Body of pancreas (tissue), 4 donors: ENCODE results near the gene DNAJC18. TPM values are rescaled to one million over a fixed set of nuclear protein-coding genes. Genes with fewer than 3 reads are reported as not detected.

Experiments
- ATAC-seq: fragments of 150-250 bp; one replicate; pipeline ENCODE4 v1.9.1; 2016
- DNase-seq, 4 donors: peaks; one replicate each; pipeline ENCODE4 v3.0.0-alpha.2; 2019
- H3K27ac ChIP-seq, 4 donors: fragments of 200-600 bp; sonication (generic); 1 replicate in 3 of 4; 2 replicates in 1 of 4; pipeline versions ENCODE4 v1.5.1 to v1.6.1; 2016 to 2019; ENCODE audit warnings: mild to moderate bottlenecking in 1 of 4, mixed read lengths in 1 of 4, moderate library complexity in 1 of 4
- H3K27me3 ChIP-seq, 2 donors: fragments of 200-600 bp; sonication (generic); one replicate each; pipeline ENCODE4 v1.6.0; 2016; ENCODE audit warnings: mild to moderate bottlenecking in 1 of 2
- H3K36me3 ChIP-seq, 2 donors: fragments of 200-600 bp; sonication (generic); replicated peaks in 1 of 2; 2 replicates each; pipeline ENCODE4 v1.5.1; 2016; ENCODE audit warnings: low read depth in 2 of 2; ENCODE audit not compliant: insufficient read depth in 1 of 2
- H3K4me1 ChIP-seq: fragments of 200-600 bp; sonication (generic); one replicate; pipeline ENCODE4 v1.6.0; 2016
- H3K4me3 ChIP-seq, 2 donors: fragments of 200-600 bp; sonication (generic); 1 replicate in 1 of 2; 2 replicates in 1 of 2; pipeline ENCODE4 v1.5.1; 2016 to 2019
- H3K9me3 ChIP-seq, 3 donors: fragments of 200-600 bp; sonication (generic); 1 replicate in 2 of 3; 2 replicates in 1 of 3; pipeline ENCODE4 v1.5.1; 2016
- CTCF ChIP-seq, 7 experiments: fragments of 450-650 bp in 4 of 7; fragments of 200-600 bp in 3 of 7; sonication (generic) in 3 of 7; IDR thresholded peaks; one replicate each; pipeline ENCODE4 v1.5.1; 2016 to 2019; ENCODE audit warnings: antibody characterized with exemption in 7 of 7
- POLR2A ChIP-seq, 3 donors: fragments of 450-650 bp; IDR thresholded peaks; one replicate each; pipeline ENCODE4 v1.6.1; 2016; ENCODE audit warnings: antibody characterized with exemption in 3 of 3, mild to moderate bottlenecking in 2 of 3
- WGBS, 2 donors: methylation state at CpG; one replicate each; pipeline ENCODE4 v1.1.5; 2017; 5-methylcytosine and 5-hydroxymethylcytosine counted together
- intact Hi-C: fragments of 100-400 bp; cut with DNase I; formaldehyde crosslinking; loops from one replicate; pipeline ENCODE4 v1.15.1; 2023
- total RNA-seq, 2 donors: library from RNA; depleted of rRNA; stranded (reverse); fragments of >200 nt; gene quantifications; one replicate each; pipeline ENCODE4 v1.1.0, GENCODE V29; 2016

Gene DNAJC18
- total RNA-seq, 2 donors from 2014 or later = 1.6 to 3.0 TPM

GRCh38 chr5:139395844-139396640 is 43.3 kb downstream of the DNAJC18 start:
- intact Hi-C loops = no loop called here
- no peak for DNase-seq
- WGBS, 2 donors = 83 to 91% methylated on average over 5 to 7 of the region's 8 CpGs
- Histone ChIP-seq H3K36me3 (no peaks in the 10 kb centered on the region), H3K4me3 (no peak overlapping the region), H3K9me3 (no peaks in the 10 kb centered on the region), H3K27me3 (peaks cover 0 to 11% of the 10 kb centered on the region in 2 donors), H3K27ac (no peak overlapping the region), H3K4me1 (peaks cover 30% of the 10 kb centered on the region)
- ATAC-seq = no peak
- TF ChIP-seq CTCF (IDR thresholded peaks at IDR 0.05) = no peak
- no peak for TF ChIP-seq POLR2A (IDR thresholded peaks at IDR 0.05)

GRCh38 chr5:139394654-139395566 is 44.4 kb downstream of the DNAJC18 start, which contains the start of gene PROB1:
PROB1 (minus strand) TSS chr5:139395104; CDS start chr5:139395081, 23 bp downstream.
- intact Hi-C loops = no loop called here
- DNase-seq = no peak
- Histone ChIP-seq H3K4me1 (peaks cover 30% of the 10 kb centered on the region), H3K27me3 (peaks cover 0 to 11% of the 10 kb centered on the region in 2 donors), H3K4me3 (no peak within 1 kb of the TSS), H3K27ac (no peak within 1 kb of the TSS), H3K36me3 (no peaks in the 10 kb centered on the region), H3K9me3 (no peaks in the 10 kb centered on the region)
- peak; percentile 25 for ATAC-seq
- TF ChIP-seq CTCF (IDR thresholded peaks at IDR 0.05) (no peak), POLR2A (IDR thresholded peaks at IDR 0.05) (no peak)
- 20 to 21% methylated on average over 4 to 66 of the region's 76 CpGs for WGBS, 2 donors

- H3K4me3 ChIP-seq = no peak overlapping the region
- DNase-seq (peak in 1 of 4 donors; percentile 50), ATAC-seq (peak; percentile 30)
- H3K36me3 ChIP-seq = no peaks in the 10 kb centered on the region
- peaks cover 30% of the 10 kb centered on the region for H3K4me1 ChIP-seq
- WGBS, 2 donors = 5 to 12% methylated on average over 10 to 20 of the region's 62 CpGs
- peaks cover 0 to 11% of the 10 kb centered on the region in 2 donors for H3K27me3 ChIP-seq
- no peaks in the 10 kb centered on the region for H3K9me3 ChIP-seq
- intact Hi-C loops = no loop called here
- no peak overlapping the region for H3K27ac ChIP-seq
- TF ChIP-seq POLR2A (IDR thresholded peaks at IDR 0.05) = no peak
- TF ChIP-seq CTCF (IDR thresholded peaks at IDR 0.05) = peak in 2 of 7 experiments; percentile 27 to 43
Observed at GRCh38 chr5:139394123-139394653, 45.1 kb downstream of the DNAJC18 start.

GRCh38 chr5:139393497-139394122 is 45.7 kb downstream of the DNAJC18 start:
- ATAC-seq (no peak), DNase-seq (no peak)
- 7 to 13% methylated on average over 20 to 49 of the region's 49 CpGs for WGBS, 2 donors
- intact Hi-C loops = no loop called here
- H3K4me3 ChIP-seq = no peak overlapping the region
- H3K36me3 ChIP-seq = no peaks in the 10 kb centered on the region
- no peak for TF ChIP-seq POLR2A (IDR thresholded peaks at IDR 0.05)
- no peak for TF ChIP-seq CTCF (IDR thresholded peaks at IDR 0.05)
- no peak overlapping the region for H3K27ac ChIP-seq
- H3K27me3 ChIP-seq = peaks cover 0 to 11% of the 10 kb centered on the region in 2 donors
- no peaks in the 10 kb centered on the region for H3K9me3 ChIP-seq
- H3K4me1 ChIP-seq = peaks cover 30% of the 10 kb centered on the region
